ENCODE measurements around the gene ACOX3. TPM values are rescaled to one million over a fixed set of nuclear protein-coding genes. Genes with fewer than 3 reads are reported as not detected.

ACOX3 gene
- total and polyA plus RNA-seq, 4 donors = 15.6 to 32.2 (median 21.5) TPM

- Histone ChIP-seq H3K9me3 (ENCODE audit: control insufficient read depth in 4 of 4, insufficient read depth in 3 of 4, low read length in 3 of 4) (no peaks in the 10 kb centered on the region), H3K9ac (ENCODE audit: insufficient read depth in 1 of 2, low read length in 2 of 2) (no peak overlapping the region), H3K36me3 (ENCODE audit: control insufficient read depth in 4 of 4, insufficient read depth in 4 of 4, low read length in 4 of 4) (peaks cover 0 to 23% (median 2%) of the 10 kb centered on the region in 4 donors), H3K27me3 (ENCODE audit: control insufficient read depth in 3 of 3, insufficient read depth in 3 of 3, low read length in 2 of 3) (no peaks in the 10 kb centered on the region), H3K4me3 (no peak overlapping the region), H3K27ac (ENCODE audit: low read depth in 1 of 2, low read length in 1 of 2) (no peak overlapping the region), H3K4me1 (ENCODE audit: control insufficient read depth in 5 of 5, insufficient read depth in 5 of 5, low read length in 5 of 5) (no peaks in the 10 kb centered on the region)
- no peak for ATAC-seq (ENCODE audit: insufficient read depth, low FRiP score)
- 91 to 94% methylated on average over 16 of the region's 16 CpGs for WGBS, 2 donors
- TF ChIP-seq CTCF (IDR thresholded peaks at IDR 0.05; ENCODE audit: control extremely low read depth, extremely low read depth) = no peak
- no peak for DNase-seq
Observed at GRCh38 chr4:8370106-8370787, 70.3 kb downstream of the ACOX3 start.

- TF ChIP-seq CTCF (IDR thresholded peaks at IDR 0.05; ENCODE audit: control extremely low read depth, extremely low read depth) = no peak
- no peaks in the 10 kb centered on the region for H3K9me3 ChIP-seq (ENCODE audit: control insufficient read depth in 4 of 4, insufficient read depth in 3 of 4, low read length in 3 of 4)
- WGBS, 2 donors = 91 to 96% methylated on average over 13 of the region's 13 CpGs
- ATAC-seq (ENCODE audit: insufficient read depth, low FRiP score) (no peak), DNase-seq (no peak)
- no peak overlapping the region for H3K27ac ChIP-seq (ENCODE audit: low read depth in 1 of 2, low read length in 1 of 2)
- H3K36me3 ChIP-seq (ENCODE audit: control insufficient read depth in 4 of 4, insufficient read depth in 4 of 4, low read length in 4 of 4) = peaks cover 0 to 23% (median 2%) of the 10 kb centered on the region in 4 donors
- H3K9ac ChIP-seq (ENCODE audit: insufficient read depth in 1 of 2, low read length in 2 of 2) = no peak overlapping the region
- H3K4me3 ChIP-seq = no peak overlapping the region
- no peaks in the 10 kb centered on the region for H3K4me1 ChIP-seq (ENCODE audit: control insufficient read depth in 5 of 5, insufficient read depth in 5 of 5, low read length in 5 of 5)
- no peaks in the 10 kb centered on the region for H3K27me3 ChIP-seq (ENCODE audit: control insufficient read depth in 3 of 3, insufficient read depth in 3 of 3, low read length in 2 of 3)
Observed at GRCh38 chr4:8369426-8370105, 71.0 kb downstream of the ACOX3 start.

- ATAC-seq (ENCODE audit: insufficient read depth, low FRiP score) (no peak), DNase-seq (no peak)
- no peak for TF ChIP-seq CTCF (IDR thresholded peaks at IDR 0.05; ENCODE audit: control extremely low read depth, extremely low read depth)
- Histone ChIP-seq H3K36me3 (ENCODE audit: control insufficient read depth in 4 of 4, insufficient read depth in 4 of 4, low read length in 4 of 4) (peaks cover 0 to 20% (median 5%) of the 10 kb centered on the region in 4 donors), H3K27me3 (ENCODE audit: control insufficient read depth in 3 of 3, insufficient read depth in 3 of 3, low read length in 2 of 3) (no peaks in the 10 kb centered on the region), H3K9ac (ENCODE audit: insufficient read depth in 1 of 2, low read length in 2 of 2) (no peak overlapping the region), H3K4me1 (ENCODE audit: control insufficient read depth in 5 of 5, insufficient read depth in 5 of 5, low read length in 5 of 5) (no peaks in the 10 kb centered on the region), H3K27ac (ENCODE audit: low read depth in 1 of 2, low read length in 1 of 2) (no peak overlapping the region), H3K4me3 (no peak overlapping the region), H3K9me3 (ENCODE audit: control insufficient read depth in 4 of 4, insufficient read depth in 3 of 4, low read length in 3 of 4) (peaks cover 0 to 2% (median 0%) of the 10 kb centered on the region in 4 donors)
- WGBS, 2 donors = 93 to 96% methylated on average over 12 of the region's 12 CpGs
Observed at GRCh38 chr4:8368998-8369397, 71.5 kb downstream of the ACOX3 start.
